IMR-90 (cell line): ENCODE measurements around the gene FARS2. TPM values are rescaled to one million over a fixed set of nuclear protein-coding genes. Genes with fewer than 3 reads are reported as not detected.

ENCODE experiments used
- ATAC-seq: fragments of 200-7000 bp; cut with Tn5 transposase; 2 replicates; pipeline ENCODE4 v1.9.1; 2020; ENCODE audit warnings: low read depth, mild to moderate bottlenecking, moderate library complexity
- BruUV-seq: library from RNA; stranded (reverse); fragments of 400-500 nt; replicated peaks from 2 replicates; lab custom pipeline; 2021; lab: Mats Ljungman, UMichigan
- CTCF ChIA-PET: fragments of 300-600 bp; formaldehyde crosslinking; extraction: SDS; loops from one replicate; lab custom pipeline; 2021; ENCODE audit warnings: antibody characterized with exemption; lab: Yijun Ruan, JAX
- POLR2A ChIA-PET: fragments of 300-600 bp; sonication (Branson Sonifier 250); formaldehyde crosslinking; loops from one replicate; lab custom pipeline; 2022; ENCODE audit warnings: antibody characterized with exemption; ENCODE audit not compliant: unreplicated experiment; lab: Charles Lee
- DNase-seq: peaks from one replicate; pipeline ENCODE4 v3.0.0; 2013
- H2AFZ ChIP-seq: replicated peaks from 2 replicates; pipeline ENCODE3; 2013; ENCODE audit warnings: low read length, mild to moderate bottlenecking; ENCODE audit not compliant: poor library complexity
- H2AK5ac ChIP-seq: 2 replicates; pipeline ENCODE4 v1.6.1; 2013; ENCODE audit warnings: low read depth, low read length, inconsistent platforms
- H2AK9ac ChIP-seq: replicated peaks from 2 replicates; pipeline ENCODE3; 2013; ENCODE audit warnings: mild to moderate bottlenecking, low read depth, low read length, moderate library complexity; ENCODE audit not compliant: poor library complexity
- H2BK120ac ChIP-seq: 2 replicates; pipeline ENCODE4 v1.6.1; 2013; ENCODE audit warnings: low read depth, low read length, inconsistent platforms
- H2BK15ac ChIP-seq: 3 replicates; pipeline ENCODE4 v1.6.1; 2013; ENCODE audit warnings: low read depth, low read length, inconsistent platforms
- H2BK20ac ChIP-seq: 2 replicates; pipeline ENCODE4 v1.6.1; 2013; ENCODE audit warnings: low read depth, mild to moderate bottlenecking, inconsistent platforms, low read length, moderate library complexity
- H2BK5ac ChIP-seq: 2 replicates; pipeline ENCODE4 v1.6.1; 2013; ENCODE audit warnings: mild to moderate bottlenecking, low read depth, low read length, inconsistent platforms; ENCODE audit not compliant: poor library complexity, severe bottlenecking
- H3K14ac ChIP-seq: replicated peaks from 2 replicates; pipeline ENCODE4 v1.6.1; 2013; ENCODE audit warnings: low read depth, low read length, inconsistent platforms
- H3K18ac ChIP-seq: 2 replicates; pipeline ENCODE4 v1.6.1; 2013; ENCODE audit warnings: low read depth, low read length, control low read depth
- H3K23ac ChIP-seq: 2 replicates; pipeline ENCODE4 v1.6.1; 2013; ENCODE audit warnings: low read depth, low read length, inconsistent platforms
- H3K27ac ChIP-seq: 2 replicates; pipeline ENCODE4 v1.5.1; 2013; ENCODE audit warnings: mild to moderate bottlenecking, control low read depth, low read length; ENCODE audit not compliant: insufficient read depth
- H3K27me3 ChIP-seq: 2 replicates; pipeline ENCODE4 v1.6.1; 2013; ENCODE audit warnings: low read length; ENCODE audit not compliant: control insufficient read depth, insufficient read depth
- H3K36me3 ChIP-seq: 2 replicates; pipeline ENCODE4 v1.6.1; 2013; ENCODE audit warnings: low read length, mixed read lengths; ENCODE audit not compliant: control insufficient read depth, insufficient read depth
- H3K4ac ChIP-seq: 2 replicates; pipeline ENCODE4 v1.6.1; 2013; ENCODE audit warnings: low read depth, low read length, inconsistent platforms
- H3K4me1 ChIP-seq: 2 replicates; pipeline ENCODE4 v1.6.1; 2013; ENCODE audit warnings: low read length, mixed read lengths; ENCODE audit not compliant: control insufficient read depth, insufficient read depth
- H3K4me2 ChIP-seq: 2 replicates; pipeline ENCODE4 v1.6.1; 2013; ENCODE audit warnings: low read depth, mild to moderate bottlenecking, control low read depth, low read length, moderate library complexity
- H3K4me3 ChIP-seq: 2 replicates; pipeline ENCODE4 v1.5.1; 2013; ENCODE audit warnings: low read depth, mild to moderate bottlenecking, control low read depth, low read length, moderate library complexity; ENCODE audit not compliant: insufficient read depth
- H3K56ac ChIP-seq: 2 replicates; pipeline ENCODE4 v1.6.1; 2013; ENCODE audit warnings: low read length, inconsistent platforms; ENCODE audit not compliant: insufficient read depth; ENCODE audit errors: extremely low read depth
- H3K79me1 ChIP-seq, 2 experiments: 2 replicates each; pipeline ENCODE4 v1.6.1; 2013; ENCODE audit warnings: low read length in 2 of 2, inconsistent platforms in 1 of 2, low read depth in 1 of 2
- H3K9ac ChIP-seq: 2 replicates; pipeline ENCODE4 v1.6.1; 2013; ENCODE audit warnings: low read depth, low read length, control low read depth
- H3K9me1 ChIP-seq: 2 replicates; pipeline ENCODE4 v1.6.1; 2013; ENCODE audit warnings: low read length, inconsistent platforms; ENCODE audit not compliant: insufficient read depth
- H3K9me3 ChIP-seq: 2 replicates; pipeline ENCODE4 v1.6.1; 2013; ENCODE audit warnings: low read length; ENCODE audit not compliant: control insufficient read depth, insufficient read depth
- H4K20me1 ChIP-seq: 2 replicates; pipeline ENCODE4 v1.6.1; 2013; ENCODE audit warnings: low read length, inconsistent platforms; ENCODE audit not compliant: insufficient read depth
- H4K5ac ChIP-seq: 2 replicates; pipeline ENCODE4 v1.6.1; 2013; ENCODE audit warnings: mild to moderate bottlenecking, low read depth, low read length, control low read depth
- H4K8ac ChIP-seq, 2 experiments: 2 replicates each; pipeline ENCODE4 v1.6.1; 2013; ENCODE audit warnings: low read depth in 2 of 2, low read length in 2 of 2, control low read depth in 1 of 2, inconsistent platforms in 1 of 2
- H4K91ac ChIP-seq: 2 replicates; pipeline ENCODE4 v1.6.1; 2013; ENCODE audit warnings: low read depth, low read length, inconsistent platforms; ENCODE audit not compliant: insufficient read depth
- BHLHE40 ChIP-seq: fragments of 150-350 bp; IDR thresholded peaks from 2 replicates; pipeline ENCODE4 v1.6.1; 2016; ENCODE audit warnings: mild to moderate bottlenecking, low read depth, low read length
- CEBPB ChIP-seq: IDR thresholded peaks from 2 replicates; pipeline ENCODE4 v1.6.1; 2012; ENCODE audit warnings: low read depth, low read length, improper control_type of control experiment
- CHD1 ChIP-seq: IDR thresholded peaks from 2 replicates; pipeline ENCODE4 v1.6.1; 2012; ENCODE audit warnings: low read depth, low read length, improper control_type of control experiment
- CTCF ChIP-seq: conservative IDR thresholded peaks from 2 replicates; pipeline ENCODE4 v1.5.1; 2012; ENCODE audit warnings: mild to moderate bottlenecking, low read depth, low read length, improper control_type of control experiment
- ELK1 ChIP-seq: fragments of 150-350 bp; IDR thresholded peaks from 2 replicates; pipeline ENCODE4 v1.6.1; 2016; ENCODE audit warnings: low read depth, mild to moderate bottlenecking, low read length, moderate library complexity, borderline replicate concordance
- MAZ ChIP-seq: IDR thresholded peaks from 2 replicates; pipeline ENCODE4 v1.6.1; 2012; ENCODE audit warnings: low read depth, mild to moderate bottlenecking, low read length, improper control_type of control experiment, moderate library complexity, borderline replicate concordance
- RAD21 ChIP-seq: IDR thresholded peaks from 2 replicates; pipeline ENCODE4 v1.6.1; 2012; ENCODE audit warnings: low read length, improper control_type of control experiment
- RCOR1 ChIP-seq: IDR thresholded peaks from 2 replicates; pipeline ENCODE4 v1.6.1; 2012; ENCODE audit warnings: mild to moderate bottlenecking, low read length, improper control_type of control experiment; ENCODE audit not compliant: insufficient replicate concordance
- USF2 ChIP-seq: fragments of 150-350 bp; IDR thresholded peaks from 2 replicates; pipeline ENCODE4 v1.6.1; 2017; ENCODE audit warnings: mild to moderate bottlenecking, antibody characterized with exemption, low read length, low read depth
- WGBS, 2 experiments: methylation state at CpG; one replicate each; pipeline versions ENCODE4 v1.1.5 to v1.1.7; 2013; ENCODE audit warnings: missing lambda C conversion rate in 2 of 2; ENCODE audit not compliant: insufficient read length in 1 of 2; ENCODE audit errors: extremely low coverage in 2 of 2; 5-methylcytosine and 5-hydroxymethylcytosine counted together
- dilution Hi-C: fragments of 300-500 bp; cut with HindIII; formaldehyde crosslinking; loops from one replicate; pipeline ENCODE4 v1.14.3; 2018; ENCODE audit warnings: low sequenced_read_pairs; ENCODE audit not compliant: unreplicated experiment
- in situ Hi-C: fragments of 300-500 bp; cut with MboI; formaldehyde crosslinking; loops from 3 replicates; pipeline ENCODE4 v1.14.3; 2019; ENCODE audit warnings: low sequenced_read_pairs, inconsistent platforms, mixed read lengths
- intact Hi-C: fragments of 100-400 bp; cut with micrococcal nuclease; formaldehyde crosslinking; loops from 2 replicates; pipeline ENCODE4 v1.10.0; 2022
- polyA plus RNA-seq, 3 experiments: library from polyadenylated mRNA; depleted of rRNA; stranded (reverse); fragments of >200 nt; gene quantifications; 2 replicates each; pipeline ENCODE4 v1.2.3, GENCODE V29; 2012; ENCODE audit warnings: low replicate concordance in 1 of 3
- total RNA-seq: library from RNA; depleted of rRNA; stranded (reverse); fragments of >200 nt; gene quantifications from 2 replicates; pipeline ENCODE4 v1.2.3, GENCODE V29; 2012

The FARS2 gene
- total and polyA plus RNA-seq, 2 of the 4 experiments (the other 2 are of a cell fraction) = 12.1 to 28.9 TPM

- Histone ChIP-seq H3K36me3 (no peaks in the 10 kb centered on the region), H3K4me1 (no peaks in the 10 kb centered on the region), H4K20me1 (no peaks in the 10 kb centered on the region), H3K9ac (no peak overlapping the region), H2BK20ac (no peak overlapping the region), H2AK5ac (no peak overlapping the region), H3K4me3 (no peak overlapping the region), H4K5ac (no peak overlapping the region), H3K27me3 (no peaks in the 10 kb centered on the region), H3K27ac (no peak overlapping the region), H3K79me1 (no peaks in the 10 kb centered on the region), H3K9me3 (no peaks in the 10 kb centered on the region), H3K14ac (no peak overlapping the region), H2BK5ac (no peak overlapping the region), H3K4me2 (no peak overlapping the region), H3K9me1 (no peaks in the 10 kb centered on the region), H2AK9ac (no peak overlapping the region), H4K91ac (no peak overlapping the region), H3K23ac (no peak overlapping the region), H3K56ac (no peak overlapping the region), H4K8ac (no peak overlapping the region), H2BK120ac (no peak overlapping the region), H3K4ac (no peak overlapping the region), H2BK15ac (no peak overlapping the region), H2AFZ (no peak overlapping the region), H3K18ac (no peak overlapping the region)
- WGBS, 2 experiments = 100% methylated on average over 1 of the region's 7 CpGs; no CpG with 5 or more reads in 1 of the 2 experiments
- POLR2A ChIA-PET = no interaction called here
- CTCF ChIA-PET = no interaction called here
- ATAC-seq (no peak), DNase-seq (no peak)
- in situ Hi-C loops (no loop called here), intact Hi-C loops (no loop called here), dilution Hi-C loops (no loop called here)
- BruUV-seq = no TSS peak
- no peak for TF ChIP-seq CTCF
- no peak for TF ChIP-seq CHD1
- TF ChIP-seq CEBPB = no peak
- no peak for TF ChIP-seq MAZ
- no peak for TF ChIP-seq RAD21
- TF ChIP-seq RCOR1 = no peak
- TF ChIP-seq ELK1 = no peak
- TF ChIP-seq BHLHE40 = no peak
- TF ChIP-seq USF2 = no peak
Measured at GRCh38 chr6:5597413-5597812, 336.1 kb downstream of the FARS2 start.
